GM12878 (cell line): ENCODE results near the gene ATP6V1A. TPM values are rescaled to one million over a fixed set of nuclear protein-coding genes. Genes with fewer than 3 reads are reported as not detected.

Experiments
- ATAC-seq: fragments of 200-7000 bp; cut with Tn5 transposase; 3 replicates; pipeline ENCODE4 v1.9.1; 2020; ENCODE audit warnings: mild to moderate bottlenecking, moderate library complexity
- BruUV-seq: library from RNA; stranded (reverse); fragments of 400-500 nt; replicated peaks from 2 replicates; lab custom pipeline; 2021; lab: Mats Ljungman, UMichigan
- CTCF ChIA-PET: fragments of 300-600 bp; sonication (Branson Sonifier 250); formaldehyde crosslinking; extraction: SDS; loops from one replicate; lab custom pipeline; 2021; ENCODE audit warnings: inconsistent platforms; lab: Yijun Ruan, JAX
- POLR2A ChIA-PET: fragments of 350-600 bp; formaldehyde crosslinking; extraction: SDS; loops from one replicate; lab custom pipeline; 2021; ENCODE audit warnings: inconsistent platforms; lab: Charles Lee
- RAD21 ChIA-PET: fragments of 300-600 bp; sonication (Branson Sonifier 250); formaldehyde crosslinking; loops from one replicate; lab custom pipeline; 2023; ENCODE audit warnings: antibody characterized with exemption; ENCODE audit not compliant: unreplicated experiment; lab: Charles Lee
- SMC1A ChIA-PET: fragments of 300-600 bp; sonication (Branson Sonifier 250); formaldehyde crosslinking; loops from one replicate; lab custom pipeline; 2023; ENCODE audit not compliant: unreplicated experiment, uncharacterized antibody; lab: Charles Lee
- DNase-seq: peaks from one replicate; pipeline ENCODE4 v3.0.0-alpha.2; 2011; ENCODE audit warnings: low read depth, low spot score
- FAIRE-seq: peaks from 3 replicates; lab custom pipeline; 2011; peaks lifted over from hg19 to GRCh38; lab: Jason Lieb, UNC
- H2AFZ ChIP-seq: 2 replicates; pipeline ENCODE4 v1.6.0; 2011; ENCODE audit warnings: low read depth, low read length, control low read depth; ENCODE audit not compliant: control insufficient read depth
- H3K27ac ChIP-seq: 2 replicates; pipeline ENCODE4 v1.5.1; 2011; ENCODE audit warnings: control low read depth; ENCODE audit not compliant: control insufficient read depth, insufficient read depth
- H3K27me3 ChIP-seq, 2 experiments: replicated peaks in 1 of 2; 2 replicates each; pipeline versions ENCODE4 v1.6.0 to v1.6.1; 2011; ENCODE audit warnings: low read length in 1 of 2; ENCODE audit not compliant: control insufficient read depth in 2 of 2, insufficient read depth in 2 of 2
- H3K36me3 ChIP-seq, 2 experiments: 2 replicates each; pipeline ENCODE4 v1.5.1; 2011; ENCODE audit warnings: low read length in 1 of 2; ENCODE audit not compliant: control insufficient read depth in 2 of 2, insufficient read depth in 2 of 2
- H3K4me1 ChIP-seq: 2 replicates; pipeline ENCODE4 v1.6.1; 2011; ENCODE audit warnings: mild to moderate bottlenecking, low read length, moderate library complexity, mixed read lengths; ENCODE audit not compliant: control insufficient read depth, insufficient read depth
- H3K4me2 ChIP-seq: 2 replicates; pipeline ENCODE4 v1.6.0; 2011; ENCODE audit warnings: control low read depth; ENCODE audit not compliant: control insufficient read depth, insufficient read depth
- H3K4me3 ChIP-seq: fragments of 200-600 bp; sonication (generic); 2 replicates; pipeline ENCODE4 v1.5.1; 2016
- H3K79me2 ChIP-seq: 2 replicates; pipeline ENCODE4 v1.6.0; 2011; ENCODE audit warnings: low read length; ENCODE audit not compliant: control insufficient read depth, insufficient read depth
- H3K9ac ChIP-seq: 2 replicates; pipeline ENCODE4 v1.8.0; 2011; ENCODE audit warnings: low read length, control low read depth, mixed read lengths; ENCODE audit not compliant: control insufficient read depth, insufficient read depth
- H3K9me3 ChIP-seq: replicated peaks from 3 replicates; pipeline ENCODE4 v1.5.1; 2011; ENCODE audit warnings: mild to moderate bottlenecking, low read length; ENCODE audit not compliant: control insufficient read depth, insufficient read depth
- H4K20me1 ChIP-seq: 2 replicates; pipeline ENCODE4 v1.6.0; 2011; ENCODE audit not compliant: control insufficient read depth, insufficient read depth
- BMI1 ChIP-seq: fragments of 450-650 bp; IDR thresholded peaks from 2 replicates; pipeline ENCODE4 v1.6.1; 2016; ENCODE audit warnings: mild to moderate bottlenecking, moderate library complexity, borderline replicate concordance
- ESRRA ChIP-seq: IDR thresholded peaks from 2 replicates; pipeline ENCODE4 v1.6.1; 2012; ENCODE audit warnings: mild to moderate bottlenecking, low read length, improper control_type of control experiment
- ETV6 ChIP-seq, 2 experiments: fragments of 450-650 bp in 1 of 2; IDR thresholded peaks in 1 of 2; conservative IDR thresholded peaks in 1 of 2; 2 replicates each; pipeline ENCODE4 v1.6.1; 2014; ENCODE audit warnings: antibody characterized with exemption in 1 of 2, borderline replicate concordance in 1 of 2, low read depth in 1 of 2, mild to moderate bottlenecking in 1 of 2, moderate library complexity in 1 of 2
- FOXK2 ChIP-seq: fragments of 450-650 bp; IDR thresholded peaks from 2 replicates; pipeline ENCODE4 v1.6.1; 2017; ENCODE audit warnings: mild to moderate bottlenecking, moderate library complexity
- IRF3 ChIP-seq: fragments of 450-650 bp; IDR thresholded peaks from 2 replicates; pipeline ENCODE4 v1.6.1; 2014; ENCODE audit warnings: mild to moderate bottlenecking
- IRF4 ChIP-seq: IDR thresholded peaks from 2 replicates; pipeline ENCODE4 v1.6.1; 2011; ENCODE audit warnings: low read depth, low read length
- MAX ChIP-seq: IDR thresholded peaks from 2 replicates; pipeline ENCODE4 v1.6.1; 2012; ENCODE audit warnings: low read depth, low read length, improper control_type of control experiment
- PML ChIP-seq: IDR thresholded peaks from 2 replicates; pipeline ENCODE4 v1.6.1; 2012; ENCODE audit warnings: low read length, inconsistent platforms
- RAD21 ChIP-seq: IDR thresholded peaks from 2 replicates; pipeline ENCODE4 v1.6.1; 2011; ENCODE audit warnings: mild to moderate bottlenecking, low read depth, low read length, moderate library complexity; ENCODE audit not compliant: insufficient read depth
- RELB ChIP-seq: fragments of 450-650 bp; IDR thresholded peaks from 2 replicates; pipeline ENCODE4 v1.6.1; 2017; ENCODE audit warnings: low read depth, mild to moderate bottlenecking, moderate library complexity
- SIN3A ChIP-seq: IDR thresholded peaks from 2 replicates; pipeline ENCODE4 v1.6.1; 2012; ENCODE audit warnings: low read depth, low read length, improper control_type of control experiment
- SKIL ChIP-seq: fragments of 450-650 bp; IDR thresholded peaks from 2 replicates; pipeline ENCODE4 v1.6.1; 2017; ENCODE audit warnings: mild to moderate bottlenecking, low read depth, inconsistent platforms; ENCODE audit not compliant: poor library complexity, severe bottlenecking
- SMARCA5 ChIP-seq: fragments of 450-650 bp; IDR thresholded peaks from 2 replicates; pipeline ENCODE4 v1.6.1; 2017; ENCODE audit warnings: mild to moderate bottlenecking
- TCF3 ChIP-seq: IDR thresholded peaks from 2 replicates; pipeline ENCODE4 v1.6.1; 2012; ENCODE audit warnings: low read depth, mild to moderate bottlenecking, low read length, borderline replicate concordance; ENCODE audit not compliant: insufficient read depth
- TCF7 ChIP-seq: IDR thresholded peaks from 2 replicates; pipeline ENCODE4 v1.6.1; 2014; ENCODE audit warnings: antibody characterized with exemption, borderline replicate concordance
- USF1 ChIP-seq: IDR thresholded peaks from 2 replicates; pipeline ENCODE4 v1.6.1; 2011; ENCODE audit warnings: borderline replicate concordance, low read depth, mild to moderate bottlenecking, moderate library complexity, mixed read lengths, low read length; ENCODE audit not compliant: insufficient read depth; ENCODE audit errors: extremely low read length
- WGBS: methylation state at CpG from one replicate; pipeline ENCODE4 v1.1.6; 2016; ENCODE audit warnings: low lambda C conversion rate; ENCODE audit not compliant: insufficient replicate concordance, insufficient coverage; ENCODE audit errors: missing lambda C conversion rate; 5-methylcytosine and 5-hydroxymethylcytosine counted together
- in situ Hi-C: fragments of 300-500 bp; cut with MboI; formaldehyde crosslinking; loops from 9 replicates; pipeline ENCODE4 v1.14.3; 2018; ENCODE audit warnings: mixed read lengths
- intact Hi-C: fragments of 100-400 bp; cut with micrococcal nuclease; formaldehyde crosslinking; loops from one replicate; pipeline ENCODE4 v1.14.2; 2022; ENCODE audit not compliant: unreplicated experiment
- polyA plus RNA-seq, 11 experiments: library from polyadenylated mRNA; depleted of rRNA in 4 of 11; unstranded in 6 of 11; stranded (reverse) in 5 of 11; fragments of >200 nt; fragmentation: Nextera tagmentation in 4 of 11; fragmentation: Illumina TruSeq in 1 of 11; extraction: Ambion mirVana in 4 of 11; extraction: Trizol in 1 of 11; gene quantifications; 1 replicate in 1 of 11; 2 replicates in 10 of 11; pipeline versions ENCODE4 v1.2.1 to v1.2.3, GENCODE V29; 2011 to 2016; ENCODE audit warnings: inconsistent platforms in 2 of 11, missing spikeins in 2 of 11, low read depth in 1 of 11
- total RNA-seq, 4 experiments: library from RNA; depleted of rRNA in 3 of 4; stranded (reverse); fragments of >200 nt in 3 of 4; fragmentation: Illumina TruSeq in 1 of 4; extraction: Trizol in 1 of 4; gene quantifications; 2 replicates each; pipeline versions ENCODE4 v1.2.1 to v1.2.3, GENCODE V29; 2013 to 2021

The ATP6V1A gene
- total and polyA plus RNA-seq, 10 of the 15 experiments (the other 5 are each of a cell fraction or from before 2014, with no cell fraction given) = 22.4 to 65.8 (median 47.7) TPM

GRCh38 chr3:113771993-113772392 lies 25.2 kb downstream of the ATP6V1A start (continued):
- no peak for TF ChIP-seq SKIL
- no peak for TF ChIP-seq RAD21
- TF ChIP-seq IRF4 = no peak

GRCh38 chr3:113773381-113773780 lies 26.5 kb downstream of the ATP6V1A start:
- H3K36me3 ChIP-seq = no peaks in the 10 kb centered on the region
- no peaks in the 10 kb centered on the region for H3K4me1 ChIP-seq
- TF ChIP-seq TCF3 = no peak
- TF ChIP-seq RELB = no peak
- no peak for TF ChIP-seq SMARCA5
- TF ChIP-seq BMI1 = no peak
- TF ChIP-seq FOXK2 = no peak
- TF ChIP-seq PML = no peak
- TF ChIP-seq ESRRA = no peak
- no peak for TF ChIP-seq SIN3A
- no peak for TF ChIP-seq USF1
- TF ChIP-seq IRF3 = no peak
- no peak for TF ChIP-seq MAX
- no peak for TF ChIP-seq TCF7
- TF ChIP-seq ETV6 (conservative IDR thresholded peaks at IDR 0.05 in 1 of 2, IDR thresholded peaks at IDR 0.05 in 1 of 2; ENCODE audit: borderline replicate concordance in 1 of 2, low read depth in 1 of 2) = no peak
- intact Hi-C loops = no loop called here
- ChIA-PET RAD21 (interaction anchor here (0.9 to 1.1 kb wide), 2 partner anchors 23 to 37 kb away, joined by 3 to 5 read pairs; no protein-coding TSS in a partner anchor), SMC1A (interaction anchor here (0.7 to 1.3 kb wide), 2 partner anchors 17 to 110 kb away, joined by 3 to 8 read pairs; no protein-coding TSS in a partner anchor), POLR2A (interaction anchor here (1.0 kb wide), 1 partner anchor 27 kb away, joined by 4 read pairs; the partner anchor contains the start of gene ATP6V1A), CTCF (interaction anchor here (0.9 to 1.6 kb wide), 8 partner anchors 11 to 52 kb away, joined by 3 to 7 read pairs (median 4); no protein-coding TSS in a partner anchor)
- H2AFZ ChIP-seq = no peak overlapping the region
- BruUV-seq = no TSS peak
- 100% methylated on average over 3 of the region's 3 CpGs for WGBS
- no peak overlapping the region for H3K4me2 ChIP-seq
- no peak overlapping the region for H3K27ac ChIP-seq
- no peak for DNase-seq
- H3K79me2 ChIP-seq = no peaks in the 10 kb centered on the region
- no peak overlapping the region for H3K9ac ChIP-seq
- H4K20me1 ChIP-seq = no peaks in the 10 kb centered on the region
- in situ Hi-C loops = no loop called here
- no peak overlapping the region for H3K4me3 ChIP-seq
- no peaks in the 10 kb centered on the region for H3K27me3 ChIP-seq
- no peak for FAIRE-seq
- no peak for ATAC-seq
- H3K9me3 ChIP-seq = no peaks in the 10 kb centered on the region
